ENCODE data around the gene PTPRR. TPM values are rescaled to one million over a fixed set of nuclear protein-coding genes. Genes with fewer than 3 reads are reported as not detected.

PTPRR gene
- total and polyA plus RNA-seq, 2 donors (not counting 1 experiment from before 2014, with no cell fraction given): 0.44 to 0.50 TPM

- Histone ChIP-seq H2AFZ (ENCODE audit: low read length) (no peak overlapping the region), H3K79me2 (ENCODE audit: control insufficient read depth, insufficient read depth, low read length) (no peaks in the 10 kb centered on the region), H3K9ac (ENCODE audit: insufficient read depth, low read length) (no peak overlapping the region), H4K20me1 (ENCODE audit: control insufficient read depth, extremely low read depth, insufficient read depth, low read length) (no peaks in the 10 kb centered on the region), H3K36me3 (ENCODE audit: control insufficient read depth, insufficient read depth, low read length) (no peaks in the 10 kb centered on the region), H3K27me3 (ENCODE audit: control insufficient read depth, insufficient read depth, low read length) (no peaks in the 10 kb centered on the region), H3K4me1 (ENCODE audit: control insufficient read depth, extremely low read depth, insufficient read depth, low read length) (no peaks in the 10 kb centered on the region), H3K9me3 (ENCODE audit: control insufficient read depth, insufficient read depth, low read depth, low read length) (no peaks in the 10 kb centered on the region), H3K4me2 (ENCODE audit: extremely low read depth, insufficient read depth, low read length) (no peak overlapping the region), H3K4me3 (replicated peaks in 1 of 4; ENCODE audit: control extremely low read depth in 1 of 4, insufficient read depth in 1 of 4, low read depth in 3 of 4, low read length in 4 of 4) (no peak overlapping the region), H3K27ac (ENCODE audit: insufficient read depth, low read length) (no peak overlapping the region)
- no peak for DNase-seq (ENCODE audit: low read depth in 2 of 2)
- no peak for TF ChIP-seq CTCF (conservative IDR thresholded peaks at IDR 0.05 in 1 of 2, IDR thresholded peaks at IDR 0.05 in 1 of 2; ENCODE audit: low read depth in 1 of 2, low read length in 2 of 2)
- no peak for TF ChIP-seq EZH2 (IDR thresholded peaks at IDR 0.05; ENCODE audit: low read length, missing control alignments)
Measured at GRCh38 chr12:70806827-70807226, 113.7 kb downstream of the PTPRR start.

GRCh38 chr12:70806043-70806442, 114.5 kb downstream of the PTPRR start:
- no peak overlapping the region for H3K4me3 ChIP-seq (replicated peaks in 1 of 4; ENCODE audit: control extremely low read depth in 1 of 4, insufficient read depth in 1 of 4, low read depth in 3 of 4, low read length in 4 of 4)
- no peak for TF ChIP-seq CTCF (conservative IDR thresholded peaks at IDR 0.05 in 1 of 2, IDR thresholded peaks at IDR 0.05 in 1 of 2; ENCODE audit: low read depth in 1 of 2, low read length in 2 of 2)
- TF ChIP-seq EZH2 (IDR thresholded peaks at IDR 0.05; ENCODE audit: low read length, missing control alignments): no peak
- no peak overlapping the region for H2AFZ ChIP-seq (ENCODE audit: low read length)
- H3K4me1 ChIP-seq (ENCODE audit: control insufficient read depth, extremely low read depth, insufficient read depth, low read length): no peaks in the 10 kb centered on the region
- H3K79me2 ChIP-seq (ENCODE audit: control insufficient read depth, insufficient read depth, low read length): no peaks in the 10 kb centered on the region
- DNase-seq (ENCODE audit: low read depth in 2 of 2): no peak
- H3K4me2 ChIP-seq (ENCODE audit: extremely low read depth, insufficient read depth, low read length): no peak overlapping the region
- no peaks in the 10 kb centered on the region for H3K9me3 ChIP-seq (ENCODE audit: control insufficient read depth, insufficient read depth, low read depth, low read length)
- no peaks in the 10 kb centered on the region for H3K36me3 ChIP-seq (ENCODE audit: control insufficient read depth, insufficient read depth, low read length)
- no peaks in the 10 kb centered on the region for H3K27me3 ChIP-seq (ENCODE audit: control insufficient read depth, insufficient read depth, low read length)
- H4K20me1 ChIP-seq (ENCODE audit: control insufficient read depth, extremely low read depth, insufficient read depth, low read length): no peaks in the 10 kb centered on the region
- H3K9ac ChIP-seq (ENCODE audit: insufficient read depth, low read length): no peak overlapping the region
- H3K27ac ChIP-seq (ENCODE audit: insufficient read depth, low read length): no peak overlapping the region

- no peaks in the 10 kb centered on the region for H3K4me1 ChIP-seq (ENCODE audit: control insufficient read depth, extremely low read depth, insufficient read depth, low read length)
- no peak for DNase-seq (ENCODE audit: low read depth in 2 of 2)
- no peaks in the 10 kb centered on the region for H4K20me1 ChIP-seq (ENCODE audit: control insufficient read depth, extremely low read depth, insufficient read depth, low read length)
- H3K4me3 ChIP-seq (replicated peaks in 1 of 4; ENCODE audit: control extremely low read depth in 1 of 4, insufficient read depth in 1 of 4, low read depth in 3 of 4, low read length in 4 of 4): no peak overlapping the region
- TF ChIP-seq CTCF (conservative IDR thresholded peaks at IDR 0.05 in 1 of 2, IDR thresholded peaks at IDR 0.05 in 1 of 2; ENCODE audit: low read depth in 1 of 2, low read length in 2 of 2) (no peak), EZH2 (IDR thresholded peaks at IDR 0.05; ENCODE audit: low read length, missing control alignments) (no peak)
- H3K4me2 ChIP-seq (ENCODE audit: extremely low read depth, insufficient read depth, low read length): no peak overlapping the region
- no peaks in the 10 kb centered on the region for H3K36me3 ChIP-seq (ENCODE audit: control insufficient read depth, insufficient read depth, low read length)
- H3K27me3 ChIP-seq (ENCODE audit: control insufficient read depth, insufficient read depth, low read length): no peaks in the 10 kb centered on the region
- H3K9ac ChIP-seq (ENCODE audit: insufficient read depth, low read length): no peak overlapping the region
- no peaks in the 10 kb centered on the region for H3K79me2 ChIP-seq (ENCODE audit: control insufficient read depth, insufficient read depth, low read length)
- H3K9me3 ChIP-seq (ENCODE audit: control insufficient read depth, insufficient read depth, low read depth, low read length): no peaks in the 10 kb centered on the region
- no peak overlapping the region for H2AFZ ChIP-seq (ENCODE audit: low read length)
- H3K27ac ChIP-seq (ENCODE audit: insufficient read depth, low read length): no peak overlapping the region
Measured at GRCh38 chr12:70798016-70798783, 122.3 kb downstream of the PTPRR start.

Data from fibroblast of lung (primary cell).